ENCODE measurements around the gene FBXL15.
"Not testable (repeated sequence)": the region's sequence is repeated elsewhere in the genome, so short reads cannot be mapped to it uniquely, and the experiment has no call there.

The FBXL15 gene

GRCh38 chr10:102431452-102432124, 11.0 kb downstream of the FBXL15 start:
- no peak for DNase-seq

GRCh38 chr10:102432162-102432950, 11.7 kb downstream of the FBXL15 start, which contains the start of gene CUEDC2:
Gene CUEDC2 (minus strand): TSS chr10:102432574. CDS start chr10:102425188, 7,386 bp downstream.
- DNase-seq = peak; percentile 94

GRCh38 chr10:102433619-102434046, 13.0 kb downstream of the FBXL15 start:
- DNase-seq = no peak

GRCh38 chr10:102434394-102435132, 13.9 kb downstream of the FBXL15 start:
- no peak for DNase-seq

- no peak for DNase-seq
Observed at GRCh38 chr10:102435133-102435497, 14.5 kb downstream of the FBXL15 start.

- DNase-seq = peak; percentile 48
Observed at GRCh38 chr10:102435529-102436233, 15.0 kb downstream of the FBXL15 start.

- no peak for DNase-seq
Observed at GRCh38 chr10:102436312-102436711, 15.7 kb downstream of the FBXL15 start.

GRCh38 chr10:102437515-102437914, 16.9 kb downstream of the FBXL15 start:
- no peak for DNase-seq

GRCh38 chr10:102438374-102438773, 17.7 kb downstream of the FBXL15 start:
- no peak for DNase-seq

- no peak for DNase-seq
Observed at GRCh38 chr10:102444851-102445250, 24.2 kb downstream of the FBXL15 start.

- DNase-seq = peak; percentile 83
Observed at GRCh38 chr10:102449321-102450123, 28.9 kb downstream of the FBXL15 start.

- no peak for DNase-seq
Observed at GRCh38 chr10:102450124-102450373, 29.4 kb downstream of the FBXL15 start.

GRCh38 chr10:102450374-102451104, 29.9 kb downstream of the FBXL15 start:
- DNase-seq = peak; percentile 89

- no peak for DNase-seq
Observed at GRCh38 chr10:102451105-102451969, 30.7 kb downstream of the FBXL15 start, which contains the start of gene C10orf95. Gene C10orf95 (minus strand): TSS chr10:102451543. CDS start chr10:102451093, 450 bp downstream.

GRCh38 chr10:102452672-102453340, 32.2 kb downstream of the FBXL15 start:
- peak; percentile 17 for DNase-seq

- no peak for DNase-seq
Observed at GRCh38 chr10:102453502-102453901, 32.9 kb downstream of the FBXL15 start.

- not testable (repeated sequence) for DNase-seq
Observed at GRCh38 chr10:102454662-102455487, 34.2 kb downstream of the FBXL15 start.

GRCh38 chr10:102455893-102456471, 35.3 kb downstream of the FBXL15 start:
- DNase-seq = no peak
